NT2/D1 (cell line): ENCODE results near the gene ZNF311.

Experiments used
- DNase-seq: peaks from one replicate; pipeline ENCODE4 v3.0.0-alpha.2; 2011; ENCODE audit warnings: low read depth, low spot score
- H3K27me3 ChIP-seq: 2 replicates; pipeline ENCODE4 v1.6.0; 2011; ENCODE audit warnings: mild to moderate bottlenecking; ENCODE audit not compliant: insufficient read length, insufficient read depth
- H3K36me3 ChIP-seq: 2 replicates; pipeline ENCODE4 v1.6.1; 2011; ENCODE audit warnings: mild to moderate bottlenecking, low read length, mixed read lengths; ENCODE audit not compliant: insufficient read depth, insufficient read length
- H3K4me1 ChIP-seq: 2 replicates; pipeline ENCODE4 v1.5.1; 2011; ENCODE audit not compliant: insufficient read depth, insufficient read length
- H3K4me3 ChIP-seq: 2 replicates; pipeline ENCODE4 v1.5.1; 2011; ENCODE audit warnings: low read depth; ENCODE audit not compliant: insufficient read length
- H3K9ac ChIP-seq: 2 replicates; pipeline ENCODE4 v1.6.0; 2011; ENCODE audit warnings: low read depth; ENCODE audit not compliant: insufficient read length
- H3K9me3 ChIP-seq: 2 replicates; pipeline ENCODE4 v1.5.1; 2011; ENCODE audit warnings: mild to moderate bottlenecking, low read length; ENCODE audit not compliant: insufficient read depth
- SUZ12 ChIP-seq: IDR thresholded peaks from 2 replicates; pipeline ENCODE4 v1.6.1; 2011; ENCODE audit not compliant: insufficient read length, insufficient read depth; ENCODE audit errors: extremely low read depth
- YY1 ChIP-seq: IDR thresholded peaks from 2 replicates; pipeline ENCODE4 v1.6.1; 2011; ENCODE audit not compliant: insufficient read length, insufficient read depth
- ZNF274 ChIP-seq: IDR thresholded peaks from 2 replicates; pipeline ENCODE4 v1.6.1; 2011; ENCODE audit warnings: mild to moderate bottlenecking, low read depth, low read length

ZNF311 gene

GRCh38 chr6:28948782-28949486 is 56.2 kb downstream of the ZNF311 start:
- TF ChIP-seq SUZ12 (no peak), YY1 (no peak), ZNF274 (no peak)
- no peak for DNase-seq
- no peak overlapping the region for H3K4me3 ChIP-seq
- H3K27me3 ChIP-seq: peaks cover 3% of the 10 kb centered on the region
- H3K36me3 ChIP-seq: no peaks in the 10 kb centered on the region
- H3K9me3 ChIP-seq: peaks cover 8% of the 10 kb centered on the region; the same call in 1 of the 2 replicates
- peaks cover 4% of the 10 kb centered on the region for H3K4me1 ChIP-seq
- no peak overlapping the region for H3K9ac ChIP-seq

- peaks cover 8% of the 10 kb centered on the region; the same call in 1 of the 2 replicates for H3K9me3 ChIP-seq
- peak overlapping the region; percentile 16 for H3K9ac ChIP-seq
- peaks cover 4% of the 10 kb centered on the region for H3K4me1 ChIP-seq
- no peaks in the 10 kb centered on the region for H3K27me3 ChIP-seq
- no peaks in the 10 kb centered on the region for H3K36me3 ChIP-seq
- TF ChIP-seq YY1: no peak
- TF ChIP-seq SUZ12: no peak
- TF ChIP-seq ZNF274: no peak
- no peak overlapping the region for H3K4me3 ChIP-seq
- no peak for DNase-seq
Observed at GRCh38 chr6:28947831-28948270, 57.3 kb downstream of the ZNF311 start.

- no peak for DNase-seq
- H3K9ac ChIP-seq: no peak overlapping the region
Observed at GRCh38 chr6:28947067-28947765, 57.9 kb downstream of the ZNF311 start.

GRCh38 chr6:28945349-28945748 is 59.8 kb downstream of the ZNF311 start:
- Histone ChIP-seq H3K9ac (no peak overlapping the region), H3K4me1 (peaks cover 4% of the 10 kb centered on the region), H3K27me3 (no peaks in the 10 kb centered on the region), H3K36me3 (no peaks in the 10 kb centered on the region), H3K9me3 (peaks cover 8% of the 10 kb centered on the region; the same call in 1 of the 2 replicates), H3K4me3 (no peak overlapping the region)
- DNase-seq: no peak
- TF ChIP-seq SUZ12: no peak

More at GRCh38 chr6:28947067-28947765, 57.9 kb downstream of the ZNF311 start:
- TF ChIP-seq SUZ12: no peak
- no peak for TF ChIP-seq ZNF274
- no peak for TF ChIP-seq YY1
- H3K36me3 ChIP-seq: no peaks in the 10 kb centered on the region
- H3K4me3 ChIP-seq: no peak overlapping the region
- peaks cover 8% of the 10 kb centered on the region; the same call in 1 of the 2 replicates for H3K9me3 ChIP-seq
- H3K27me3 ChIP-seq: no peaks in the 10 kb centered on the region
- peaks cover 4% of the 10 kb centered on the region for H3K4me1 ChIP-seq
